A549 (cell line): ENCODE data around the gene PCID2. TPM values are rescaled to one million over a fixed set of nuclear protein-coding genes. Genes with fewer than 3 reads are reported as not detected.

Source experiments
- ATAC-seq, 2 experiments: fragments of 200-7000 bp in 1 of 2; fragments of >200 bp in 1 of 2; cut with Nextera tagmentation in 1 of 2; cut with Tn5 transposase in 1 of 2; 3 replicates each; pipeline versions ENCODE4 v1.8.0 to v1.9.1; 2018 to 2020; ENCODE audit warnings: mild to moderate bottlenecking in 1 of 2, moderate library complexity in 1 of 2
- CTCF ChIA-PET: fragments of 300-600 bp; sonication (Branson Sonifier 250); formaldehyde crosslinking; extraction: SDS; loops from one replicate; lab custom pipeline; 2021; ENCODE audit warnings: antibody characterized with exemption, inconsistent platforms; lab: Yijun Ruan, JAX
- POLR2A ChIA-PET: fragments of 350-600 bp; formaldehyde crosslinking; extraction: SDS; loops from one replicate; lab custom pipeline; 2021; ENCODE audit warnings: antibody characterized with exemption, inconsistent platforms; lab: Yijun Ruan, JAX
- DNase-seq, 2 experiments: peaks; one replicate each; pipeline versions ENCODE4 v3.0.0 to v3.0.0-alpha.2; 2011 to 2016; ENCODE audit warnings: low read depth in 1 of 2, low spot score in 1 of 2
- FAIRE-seq: peaks from 2 replicates; lab custom pipeline; 2011; peaks lifted over from hg19 to GRCh38; lab: Jason Lieb, UNC
- H3K27ac ChIP-seq, 2 experiments: fragments of >200 bp; sonication (Bioruptor Twin); formaldehyde crosslinking; 3 replicates each; pipeline ENCODE4 v1.5.1; 2016 to 2017
- H3K4me1 ChIP-seq: fragments of >200 bp; sonication (Bioruptor Twin); formaldehyde crosslinking; 3 replicates; pipeline ENCODE4 v1.6.1; 2016
- H3K4me2 ChIP-seq: fragments of >200 bp; sonication (Bioruptor Twin); formaldehyde crosslinking; 3 replicates; pipeline ENCODE4 v1.6.1; 2016
- H3K4me3 ChIP-seq: fragments of >200 bp; sonication (Bioruptor Twin); formaldehyde crosslinking; 3 replicates; pipeline ENCODE4 v1.5.1; 2016
- H3K9me3 ChIP-seq: fragments of >200 bp; sonication (Bioruptor Twin); formaldehyde crosslinking; 3 replicates; pipeline ENCODE4 v1.6.1; 2016
- ATOH8 ChIP-seq: fragments of 250-450 bp; sonication (Bioruptor Pico); IDR thresholded peaks from 2 replicates; pipeline ENCODE4 v1.5.0; 2020; ENCODE audit warnings: low read depth, mild to moderate bottlenecking, moderate library complexity
- CHD4 ChIP-seq: fragments of 200-600 bp; sonication (generic); IDR thresholded peaks from 2 replicates; pipeline ENCODE4 v1.6.1; 2016; ENCODE audit warnings: antibody characterized with exemption, mild to moderate bottlenecking, borderline replicate concordance
- EHMT2 ChIP-seq: fragments of 200-600 bp; sonication (generic); IDR thresholded peaks from 2 replicates; pipeline ENCODE4 v1.6.1; 2016; ENCODE audit warnings: antibody characterized with exemption, low read depth, mild to moderate bottlenecking, moderate library complexity
- ESRRA ChIP-seq: fragments of 150-350 bp; IDR thresholded peaks from 2 replicates; pipeline ENCODE4 v1.6.1; 2014; ENCODE audit warnings: mild to moderate bottlenecking, low read length, borderline replicate concordance
- GATA3 ChIP-seq: IDR thresholded peaks from 2 replicates; pipeline ENCODE4 v1.6.1; 2012; ENCODE audit warnings: borderline replicate concordance
- HDAC2 ChIP-seq: fragments of 200-600 bp; sonication (generic); IDR thresholded peaks from 2 replicates; pipeline ENCODE4 v1.6.1; 2016
- HES2 ChIP-seq: fragments of >200 bp; sonication (Bioruptor Twin); formaldehyde crosslinking; IDR thresholded peaks from 2 replicates; pipeline ENCODE4 v1.6.1; 2016
- HMGXB4 ChIP-seq: fragments of 250-450 bp; sonication (Bioruptor Pico); IDR thresholded peaks from 2 replicates; pipeline ENCODE4 v1.5.0; 2021; ENCODE audit warnings: mild to moderate bottlenecking, moderate library complexity, borderline replicate concordance
- JUN ChIP-seq, 2 experiments: fragments of >200 bp; sonication (Bioruptor Twin); formaldehyde crosslinking; IDR thresholded peaks; 2 replicates in 1 of 2; 3 replicates in 1 of 2; pipeline ENCODE4 v1.6.1; 2016 to 2017
- JUNB ChIP-seq: fragments of >200 bp; sonication (Bioruptor Twin); formaldehyde crosslinking; IDR thresholded peaks from 2 replicates; pipeline ENCODE4 v1.6.1; 2016
- KDM1A ChIP-seq: fragments of 200-600 bp; sonication (generic); IDR thresholded peaks from 2 replicates; pipeline ENCODE4 v1.6.1; 2016; ENCODE audit warnings: low read depth, mild to moderate bottlenecking
- MYC ChIP-seq: IDR thresholded peaks from 2 replicates; pipeline ENCODE4 v1.6.1; 2012; ENCODE audit warnings: mild to moderate bottlenecking, inconsistent platforms, low read length, improper control_type of control experiment, borderline replicate concordance
- POLR2A ChIP-seq: IDR thresholded peaks from 2 replicates; pipeline ENCODE4 v1.6.1; 2012; ENCODE audit warnings: mild to moderate bottlenecking, low read length
- RCOR1 ChIP-seq: fragments of 150-350 bp; IDR thresholded peaks from 2 replicates; pipeline ENCODE4 v1.6.1; 2014; ENCODE audit warnings: antibody characterized with exemption, low read length, low read depth
- RNF2 ChIP-seq: fragments of 200-600 bp; sonication (generic); IDR thresholded peaks from 2 replicates; pipeline ENCODE4 v1.6.1; 2016; ENCODE audit warnings: low read depth, mild to moderate bottlenecking, antibody characterized with exemption, moderate library complexity, borderline replicate concordance
- SMC3 ChIP-seq: fragments of >200 bp; sonication (Bioruptor Twin); formaldehyde crosslinking; IDR thresholded peaks from 3 replicates; pipeline ENCODE4 v1.6.1; 2018; ENCODE audit warnings: inconsistent platforms
- SREBF2 ChIP-seq: fragments of 450-650 bp; IDR thresholded peaks from 2 replicates; pipeline ENCODE4 v1.6.1; 2014; ENCODE audit warnings: mild to moderate bottlenecking, moderate library complexity
- TP53 ChIP-seq: fragments of 250-450 bp; sonication (Bioruptor Pico); IDR thresholded peaks from 2 replicates; pipeline ENCODE4 v1.5.0; 2021; ENCODE audit warnings: mild to moderate bottlenecking, moderate library complexity
- USF2 ChIP-seq: fragments of 450-650 bp; IDR thresholded peaks from 2 replicates; pipeline ENCODE4 v1.6.1; 2014; ENCODE audit warnings: antibody characterized with exemption
- ZC3H11A ChIP-seq: fragments of 450-650 bp; IDR thresholded peaks from 2 replicates; pipeline ENCODE4 v1.6.1; 2014; ENCODE audit warnings: antibody characterized with exemption, mild to moderate bottlenecking
- ZNF302 ChIP-seq: fragments of 250-450 bp; sonication (Bioruptor Pico); IDR thresholded peaks from 2 replicates; pipeline ENCODE4 v1.9.0; 2021; ENCODE audit warnings: inconsistent platforms, mild to moderate bottlenecking, moderate library complexity
- ZSCAN20 ChIP-seq: fragments of 250-450 bp; sonication (Bioruptor Pico); IDR thresholded peaks from 2 replicates; pipeline ENCODE4 v1.8.0; 2022; ENCODE audit warnings: mild to moderate bottlenecking, moderate library complexity
- WGBS: methylation state at CpG from one replicate; pipeline ENCODE4 v1.1.6; 2017; ENCODE audit errors: missing lambda C conversion rate; 5-methylcytosine and 5-hydroxymethylcytosine counted together
- polyA plus RNA-seq, 4 experiments: library from polyadenylated mRNA; depleted of rRNA in 3 of 4; stranded (reverse); fragments of >200 nt; fragmentation: RNase III in 1 of 4; extraction: RNeasy Plus Mini Kit Qiagen cat#74134 plus additional on column Dnase treatment in 1 of 4; gene quantifications; 2 replicates in 3 of 4; 3 replicates in 1 of 4; pipeline ENCODE4 v1.2.3, GENCODE V29; 2011 to 2017
- TF ChIP-seq, protein P1 (sequence below): IDR thresholded peaks from 2 replicates; pipeline ENCODE4 v1.6.1; 2012; ENCODE audit warnings: low read depth, borderline replicate concordance
- TF ChIP-seq, protein P2 (sequence below): fragments of >200 bp; sonication (Bioruptor Twin); formaldehyde crosslinking; IDR thresholded peaks from 3 replicates; pipeline ENCODE4 v1.5.1; 2016
- TF ChIP-seq, protein P3 (sequence below): IDR thresholded peaks from 2 replicates; pipeline ENCODE4 v1.6.1; 2012

The PCID2 gene
- polyA plus RNA-seq, 2 of the 4 experiments (the other 2 are of a cell fraction): 37.7 to 68.7 TPM

DNA sequence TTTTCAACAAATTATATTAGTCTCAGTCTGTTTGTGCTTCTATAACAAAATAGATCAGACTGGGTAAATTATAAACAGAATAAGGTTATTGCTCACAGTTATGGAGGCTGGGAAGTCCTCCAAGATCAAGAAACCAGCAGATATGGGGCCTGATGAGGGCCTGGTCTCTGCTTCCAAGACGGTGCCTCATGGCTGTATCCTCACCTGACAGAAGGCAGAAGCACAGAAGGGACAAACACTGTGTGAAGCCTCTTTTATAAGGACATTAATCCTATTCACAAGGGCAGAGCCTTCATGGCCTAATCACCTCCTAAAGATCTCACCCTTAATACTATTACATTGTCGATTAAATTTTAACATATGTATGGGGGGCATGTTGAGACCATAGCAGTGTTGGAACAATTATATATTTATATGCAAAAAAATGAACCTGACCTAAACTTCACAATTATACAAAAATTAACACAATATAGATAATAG is 73.1 kb downstream of the PCID2 start:
- ChIA-PET CTCF (no interaction called here), POLR2A (no interaction called here)
- no peak for TF ChIP-seq CHD4
- no peak for TF ChIP-seq SREBF2
- no peak for TF ChIP-seq TP53 (CRISPR knock-in tag)
- TF ChIP-seq HDAC2: no peak
- no peak for TF ChIP-seq HMGXB4
- no peak for TF ChIP-seq GATA3
- TF ChIP-seq JUN (IDR thresholded peaks at IDR 0.05): no peak
- H3K4me1 ChIP-seq: no peaks in the 10 kb centered on the region
- no peak overlapping the region for H3K4me2 ChIP-seq
- H3K27ac ChIP-seq: no peak overlapping the region
- H3K9me3 ChIP-seq: no peaks in the 10 kb centered on the region
- no peak overlapping the region for H3K4me3 ChIP-seq
- ATAC-seq (no peak), FAIRE-seq (no peak), DNase-seq (no peak)
- 63% methylated on average over 2 of the region's 2 CpGs for WGBS

DNA sequence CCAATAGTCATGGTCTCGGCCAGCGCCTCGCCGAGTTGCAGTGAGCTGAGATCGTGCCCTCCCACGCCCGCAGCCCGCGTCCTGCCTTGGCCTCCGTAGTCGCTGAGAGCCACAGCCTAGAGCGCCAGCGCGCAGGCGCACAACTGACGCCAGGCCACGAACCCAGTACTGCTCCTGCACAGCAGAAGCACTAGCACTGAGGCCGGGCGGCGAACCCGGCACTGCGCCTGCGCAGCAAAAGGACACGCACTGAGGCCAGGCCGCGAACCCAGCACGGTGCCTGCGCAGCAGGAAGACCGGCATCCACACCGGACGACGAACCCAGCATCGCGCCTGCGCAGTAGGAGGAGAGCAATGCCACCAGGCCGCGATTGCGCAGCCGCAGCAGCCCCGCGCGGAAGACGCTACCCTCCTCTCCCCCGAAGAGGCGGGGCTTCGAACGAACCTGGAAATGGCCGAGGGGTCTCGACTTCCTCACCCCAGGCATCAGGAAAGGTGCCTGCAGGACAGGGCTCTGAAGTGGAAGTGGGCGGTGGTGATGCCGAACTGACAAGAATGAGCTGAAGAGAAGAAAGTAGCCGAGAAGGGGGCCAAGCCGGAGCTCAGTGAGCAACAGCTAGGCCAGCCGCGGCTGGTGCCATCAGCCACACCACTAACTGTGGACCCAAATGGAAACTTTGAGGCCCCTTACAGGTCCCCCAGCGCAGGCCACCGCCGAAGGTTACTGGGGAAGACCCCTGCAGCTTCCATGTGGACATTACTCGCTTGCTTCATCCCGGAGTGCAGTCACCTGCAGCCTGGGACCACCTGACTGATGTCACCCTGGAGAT is 78.3 kb downstream of the PCID2 start:
- TF ChIP-seq, protein P1, sequence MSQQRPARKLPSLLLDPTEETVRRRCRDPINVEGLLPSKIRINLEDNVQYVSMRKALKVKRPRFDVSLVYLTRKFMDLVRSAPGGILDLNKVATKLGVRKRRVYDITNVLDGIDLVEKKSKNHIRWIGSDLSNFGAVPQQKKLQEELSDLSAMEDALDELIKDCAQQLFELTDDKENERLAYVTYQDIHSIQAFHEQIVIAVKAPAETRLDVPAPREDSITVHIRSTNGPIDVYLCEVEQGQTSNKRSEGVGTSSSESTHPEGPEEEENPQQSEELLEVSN: no peak
- no peak for TF ChIP-seq CHD4
- TF ChIP-seq ESRRA: no peak
- no peak for TF ChIP-seq ZC3H11A
- no peak for TF ChIP-seq JUNB
- no peak for TF ChIP-seq KDM1A
- TF ChIP-seq ATOH8: no peak
- TF ChIP-seq HDAC2: no peak
- TF ChIP-seq MYC: no peak
- no peak for TF ChIP-seq HMGXB4
- TF ChIP-seq EHMT2: no peak
- no peak for TF ChIP-seq GATA3
- TF ChIP-seq ZSCAN20 (CRISPR knock-in tag): no peak
- TF ChIP-seq RNF2: no peak
- no peak for TF ChIP-seq POLR2A
- no peak for TF ChIP-seq JUN (IDR thresholded peaks at IDR 0.05)
- ChIA-PET CTCF (no interaction called here), POLR2A (no interaction called here)
- FAIRE-seq: no peak
- Histone ChIP-seq H3K4me1 (no peaks in the 10 kb centered on the region), H3K9me3 (no peaks in the 10 kb centered on the region), H3K27ac (no peak overlapping the region), H3K4me2 (no peak overlapping the region), H3K4me3 (no peak overlapping the region)
- ATAC-seq: no peak
- DNase-seq: no peak
- 88% methylated on average over 42 of the region's 60 CpGs for WGBS

GRCh38 chr13:113129480-113129879 is 79.0 kb downstream of the PCID2 start:
- DNase-seq (no peak), FAIRE-seq (no peak), ATAC-seq (no peak)
- ChIA-PET CTCF (no interaction called here), POLR2A (no interaction called here)
- no peak overlapping the region for H3K4me2 ChIP-seq
- H3K9me3 ChIP-seq: no peaks in the 10 kb centered on the region
- no peak overlapping the region for H3K27ac ChIP-seq
- no peaks in the 10 kb centered on the region for H3K4me1 ChIP-seq
- 76% methylated on average over 21 of the region's 27 CpGs for WGBS
- H3K4me3 ChIP-seq: no peak overlapping the region
- TF ChIP-seq, protein P2, sequence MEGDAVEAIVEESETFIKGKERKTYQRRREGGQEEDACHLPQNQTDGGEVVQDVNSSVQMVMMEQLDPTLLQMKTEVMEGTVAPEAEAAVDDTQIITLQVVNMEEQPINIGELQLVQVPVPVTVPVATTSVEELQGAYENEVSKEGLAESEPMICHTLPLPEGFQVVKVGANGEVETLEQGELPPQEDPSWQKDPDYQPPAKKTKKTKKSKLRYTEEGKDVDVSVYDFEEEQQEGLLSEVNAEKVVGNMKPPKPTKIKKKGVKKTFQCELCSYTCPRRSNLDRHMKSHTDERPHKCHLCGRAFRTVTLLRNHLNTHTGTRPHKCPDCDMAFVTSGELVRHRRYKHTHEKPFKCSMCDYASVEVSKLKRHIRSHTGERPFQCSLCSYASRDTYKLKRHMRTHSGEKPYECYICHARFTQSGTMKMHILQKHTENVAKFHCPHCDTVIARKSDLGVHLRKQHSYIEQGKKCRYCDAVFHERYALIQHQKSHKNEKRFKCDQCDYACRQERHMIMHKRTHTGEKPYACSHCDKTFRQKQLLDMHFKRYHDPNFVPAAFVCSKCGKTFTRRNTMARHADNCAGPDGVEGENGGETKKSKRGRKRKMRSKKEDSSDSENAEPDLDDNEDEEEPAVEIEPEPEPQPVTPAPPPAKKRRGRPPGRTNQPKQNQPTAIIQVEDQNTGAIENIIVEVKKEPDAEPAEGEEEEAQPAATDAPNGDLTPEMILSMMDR: no peak
- TF ChIP-seq USF2 (no peak), ESRRA (no peak), JUN (IDR thresholded peaks at IDR 0.05) (no peak), HES2 (no peak), SMC3 (no peak), ZNF302 (no peak), RCOR1 (no peak)
- TF ChIP-seq, protein P3, sequence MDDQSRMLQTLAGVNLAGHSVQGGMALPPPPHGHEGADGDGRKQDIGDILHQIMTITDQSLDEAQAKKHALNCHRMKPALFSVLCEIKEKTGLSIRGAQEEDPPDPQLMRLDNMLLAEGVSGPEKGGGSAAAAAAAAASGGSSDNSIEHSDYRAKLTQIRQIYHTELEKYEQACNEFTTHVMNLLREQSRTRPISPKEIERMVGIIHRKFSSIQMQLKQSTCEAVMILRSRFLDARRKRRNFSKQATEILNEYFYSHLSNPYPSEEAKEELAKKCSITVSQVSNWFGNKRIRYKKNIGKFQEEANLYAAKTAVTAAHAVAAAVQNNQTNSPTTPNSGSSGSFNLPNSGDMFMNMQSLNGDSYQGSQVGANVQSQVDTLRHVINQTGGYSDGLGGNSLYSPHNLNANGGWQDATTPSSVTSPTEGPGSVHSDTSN: no peak
